Suprapubic skin (tissue), 4 donors: Measurements from ENCODE around the gene SLC23A1. TPM values are rescaled to one million over a fixed set of nuclear protein-coding genes. Genes with fewer than 3 reads are reported as not detected.
A peak's percentile ranks its signal among the peaks of the same experiment; 100 is the strongest.

Experiments
- DNase-seq, 2 donors: peaks; one replicate each; pipeline ENCODE4 v3.0.0-alpha.2; 2019; ENCODE audit warnings: low spot score in 2 of 2
- H3K27ac ChIP-seq: fragments of 200-600 bp; sonication (generic); one replicate; pipeline ENCODE4 v1.5.1; 2019
- H3K27me3 ChIP-seq: fragments of 200-600 bp; sonication (generic); one replicate; pipeline ENCODE4 v1.5.1; 2019
- H3K36me3 ChIP-seq: fragments of 200-600 bp; sonication (generic); one replicate; pipeline ENCODE4 v1.5.1; 2019
- H3K4me1 ChIP-seq: fragments of 200-600 bp; sonication (generic); one replicate; pipeline ENCODE4 v1.5.1; 2019
- H3K4me3 ChIP-seq: fragments of 200-600 bp; sonication (generic); one replicate; pipeline ENCODE4 v1.5.1; 2019; ENCODE audit warnings: mild to moderate bottlenecking
- H3K9me3 ChIP-seq: fragments of 200-600 bp; sonication (generic); one replicate; pipeline ENCODE4 v1.5.1; 2019
- CTCF ChIP-seq, 2 donors: fragments of 200-600 bp in 1 of 2; fragments of 450-650 bp in 1 of 2; sonication (generic) in 1 of 2; IDR thresholded peaks; one replicate each; pipeline ENCODE4 v1.5.1; 2016 to 2019; ENCODE audit warnings: antibody characterized with exemption in 2 of 2, mild to moderate bottlenecking in 1 of 2, moderate library complexity in 1 of 2
- EP300 ChIP-seq: sonication (generic); formaldehyde crosslinking; IDR thresholded peaks from one replicate; pipeline ENCODE4 v1.6.1; 2017; ENCODE audit warnings: antibody characterized with exemption
- POLR2A ChIP-seq, 2 donors: fragments of 450-650 bp; IDR thresholded peaks; one replicate each; pipeline ENCODE4 v1.6.1; 2017; ENCODE audit warnings: antibody characterized with exemption in 2 of 2, mild to moderate bottlenecking in 2 of 2, moderate library complexity in 2 of 2
- POLR2AphosphoS5 ChIP-seq, 3 donors: sonication (generic); formaldehyde crosslinking; IDR thresholded peaks; one replicate each; pipeline ENCODE4 v1.6.1; 2017; ENCODE audit warnings: antibody characterized with exemption in 3 of 3
- WGBS: methylation state at CpG from one replicate; pipeline ENCODE4 v1.1.5; 2018; 5-methylcytosine and 5-hydroxymethylcytosine counted together
- total RNA-seq, 4 donors: library from RNA; depleted of rRNA; stranded (reverse); fragments of >200 nt; gene quantifications; one replicate each; pipeline ENCODE4 v1.1.0, GENCODE V29; 2016

Gene SLC23A1
- total RNA-seq, 4 donors from 2014 or later: 2.3 to 6.4 (median 3.0) TPM; not detected in 1

- Histone ChIP-seq H3K4me1 (peaks cover 29% of the 10 kb centered on the region), H3K27ac (no peak overlapping the region), H3K9me3 (no peaks in the 10 kb centered on the region), H3K4me3 (no peak overlapping the region), H3K36me3 (no peaks in the 10 kb centered on the region), H3K27me3 (no peaks in the 10 kb centered on the region)
- no peak for TF ChIP-seq CTCF (IDR thresholded peaks at IDR 0.05)
- no peak for TF ChIP-seq POLR2AphosphoS5 (IDR thresholded peaks at IDR 0.05)
- TF ChIP-seq POLR2A (IDR thresholded peaks at IDR 0.05): no peak
- TF ChIP-seq EP300: no peak
- WGBS: 68% methylated on average over 2 of the region's 2 CpGs
- DNase-seq: no peak
These were observed 23.9 kb upstream of the SLC23A1 start for GRCh38 chr5:139406963-139407362.

GRCh38 chr5:139404484-139404840, 21.4 kb upstream of the SLC23A1 start:
- Histone ChIP-seq H3K4me3 (peak overlapping the region; percentile 56), H3K27ac (peak overlapping the region; percentile 91), H3K36me3 (no peaks in the 10 kb centered on the region), H3K4me1 (peaks cover 20% of the 10 kb centered on the region), H3K9me3 (no peaks in the 10 kb centered on the region), H3K27me3 (no peaks in the 10 kb centered on the region)
- 71% methylated on average over 5 of the region's 5 CpGs for WGBS
- no peak for DNase-seq
- TF ChIP-seq CTCF (IDR thresholded peaks at IDR 0.05) (no peak), EP300 (no peak), POLR2AphosphoS5 (IDR thresholded peaks at IDR 0.05) (no peak), POLR2A (IDR thresholded peaks at IDR 0.05) (no peak)

- Histone ChIP-seq H3K36me3 (no peaks in the 10 kb centered on the region), H3K27ac (peak within 1 kb of the TSS; percentile 91), H3K4me3 (peak within 1 kb of the TSS; percentile 56), H3K9me3 (no peaks in the 10 kb centered on the region), H3K4me1 (peaks cover 20% of the 10 kb centered on the region), H3K27me3 (no peaks in the 10 kb centered on the region)
- 1% methylated on average over 35 of the region's 41 CpGs for WGBS
- no peak for TF ChIP-seq EP300
- TF ChIP-seq POLR2A (IDR thresholded peaks at IDR 0.05): no peak
- TF ChIP-seq CTCF (IDR thresholded peaks at IDR 0.05): no peak
- peak in 2 of 3 donors; percentile 47 to 63 for TF ChIP-seq POLR2AphosphoS5 (IDR thresholded peaks at IDR 0.05)
- DNase-seq: peak; percentile 99
These were observed 20.8 kb upstream of the SLC23A1 start, which contains the start of gene SPATA24 for GRCh38 chr5:139403787-139404483. Gene SPATA24, minus strand, starts transcription at chr5:139404089. Its CDS starts 29 bp downstream, at chr5:139404060.

- Histone ChIP-seq H3K27ac (peak overlapping the region; percentile 91), H3K36me3 (no peaks in the 10 kb centered on the region), H3K4me1 (peaks cover 20% of the 10 kb centered on the region), H3K4me3 (peak overlapping the region; percentile 56), H3K9me3 (no peaks in the 10 kb centered on the region), H3K27me3 (no peaks in the 10 kb centered on the region)
- no peak for DNase-seq
- no peak for TF ChIP-seq POLR2A (IDR thresholded peaks at IDR 0.05)
- 17% methylated on average over 6 of the region's 7 CpGs for WGBS
These were observed 20.3 kb upstream of the SLC23A1 start for GRCh38 chr5:139403418-139403786.

GRCh38 chr5:139402561-139403158, 19.6 kb upstream of the SLC23A1 start:
- Histone ChIP-seq H3K36me3 (no peaks in the 10 kb centered on the region), H3K27me3 (no peaks in the 10 kb centered on the region), H3K9me3 (no peaks in the 10 kb centered on the region), H3K27ac (no peak overlapping the region), H3K4me1 (peaks cover 20% of the 10 kb centered on the region), H3K4me3 (no peak overlapping the region)
- no peak for TF ChIP-seq POLR2AphosphoS5 (IDR thresholded peaks at IDR 0.05)
- no peak for TF ChIP-seq CTCF (IDR thresholded peaks at IDR 0.05)
- TF ChIP-seq EP300: no peak
- no peak for TF ChIP-seq POLR2A (IDR thresholded peaks at IDR 0.05)
- no peak for DNase-seq
- 81% methylated on average over 7 of the region's 7 CpGs for WGBS
